Sigmoid colon (tissue), 7 donors: ENCODE measurements around the gene TSPAN16. TPM values are rescaled to one million over a fixed set of nuclear protein-coding genes. Genes with fewer than 3 reads are reported as not detected.
"Not testable (repeated sequence)": the region's sequence is repeated elsewhere in the genome, so short reads cannot be mapped to it uniquely, and the experiment has no call there.

Source experiments
- DNase-seq: peaks from one replicate; pipeline ENCODE4 v3.0.0-alpha.2; 2019
- H3K27ac ChIP-seq, 4 donors: fragments of 200-600 bp; sonication (generic); one replicate each; pipeline ENCODE4 v1.5.1; 2016 to 2019; ENCODE audit warnings: mild to moderate bottlenecking in 1 of 4
- H3K27me3 ChIP-seq, 3 donors: fragments of 200-600 bp; sonication (generic); one replicate each; pipeline ENCODE4 v1.5.1; 2019; ENCODE audit warnings: mild to moderate bottlenecking in 1 of 3
- H3K36me3 ChIP-seq, 4 donors: fragments of 200-600 bp; sonication (generic); one replicate each; pipeline ENCODE4 v1.5.1; 2016 to 2019
- H3K4me1 ChIP-seq, 4 donors: fragments of 200-600 bp; sonication (generic); one replicate each; pipeline ENCODE4 v1.5.1; 2017 to 2019
- H3K4me3 ChIP-seq, 4 donors: fragments of 200-600 bp; sonication (generic); one replicate each; pipeline ENCODE4 v1.5.1; 2017 to 2019; ENCODE audit warnings: mild to moderate bottlenecking in 2 of 4, moderate library complexity in 1 of 4
- H3K9me3 ChIP-seq, 4 donors: fragments of 200-600 bp in 3 of 4; sonication (generic) in 3 of 4; one replicate each; pipeline versions ENCODE4 v1.5.1 to v1.6.1; 2013 to 2019
- EP300 ChIP-seq, 4 donors: sonication (generic); formaldehyde crosslinking; IDR thresholded peaks; one replicate each; pipeline ENCODE4 v1.6.1; 2017; ENCODE audit warnings: antibody characterized with exemption in 4 of 4
- POLR2A ChIP-seq, 2 donors: fragments of 450-650 bp; IDR thresholded peaks; one replicate each; pipeline ENCODE4 v1.6.1; 2016; ENCODE audit warnings: antibody characterized with exemption in 2 of 2, mild to moderate bottlenecking in 2 of 2, moderate library complexity in 2 of 2
- POLR2AphosphoS5 ChIP-seq, 4 donors: sonication (generic); formaldehyde crosslinking; IDR thresholded peaks; one replicate each; pipeline ENCODE4 v1.6.1; 2017; ENCODE audit warnings: antibody characterized with exemption in 4 of 4
- WGBS, 2 donors: extraction: QIAGEN DNeasy Blood & Tissue Kit; methylation state at CpG; one replicate each; pipeline ENCODE4 v1.1.7; 2013; 5-methylcytosine and 5-hydroxymethylcytosine counted together
- intact Hi-C: fragments of 100-400 bp; cut with DNase I; formaldehyde crosslinking; loops from one replicate; pipeline ENCODE4 v1.15.1; 2023
- polyA plus RNA-seq, 3 donors: library from polyadenylated mRNA; stranded (reverse); fragments of 200-250 nt; gene quantifications; one replicate each; pipeline ENCODE4 v1.2.3, GENCODE V29; 2013
- total RNA-seq, 4 donors: library from RNA; depleted of rRNA; stranded (reverse); fragments of >200 nt; gene quantifications; one replicate each; pipeline ENCODE4 v1.1.0, GENCODE V29; 2016
- TF ChIP-seq, protein P1 (sequence below), 4 experiments: fragments of 450-650 bp in 3 of 4; fragments of 200-600 bp in 1 of 4; IDR thresholded peaks; one replicate each; pipeline ENCODE4 v1.5.1; 2016 to 2019; ENCODE audit warnings: antibody characterized with exemption in 4 of 4, mild to moderate bottlenecking in 3 of 4, moderate library complexity in 2 of 4
- donor health status: healthy with polysubstance abuse.
- donor health status: Bipolar disorder and iron deficiency.
- donor health status: healthy.

Gene TSPAN16
- total and polyA plus RNA-seq, 7 donors = 0.07 TPM; not detected in 6

DNA sequence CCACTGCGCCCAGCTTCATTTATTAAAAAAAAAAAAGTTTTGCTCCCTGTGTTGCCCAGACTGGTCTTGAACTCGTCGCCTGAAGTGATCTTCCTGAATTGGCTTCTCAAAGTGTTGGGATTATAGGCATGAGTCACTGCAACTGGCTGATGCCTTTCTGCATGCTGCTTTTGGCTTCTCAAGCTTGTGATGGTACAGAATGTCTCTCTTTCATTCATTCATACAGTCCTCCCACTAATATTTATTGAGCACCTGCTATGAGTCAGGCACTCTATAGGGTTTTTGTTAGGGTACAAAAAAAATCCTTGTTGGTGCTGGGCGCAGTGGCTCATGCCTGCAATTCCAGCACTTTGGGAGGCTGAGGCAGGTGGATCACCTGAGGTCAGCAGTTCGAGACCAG is 9.0 kb downstream of the TSPAN16 start:
- Histone ChIP-seq H3K27me3 (no peaks in the 10 kb centered on the region), H3K36me3 (no peaks in the 10 kb centered on the region), H3K9me3 (no peaks in the 10 kb centered on the region), H3K4me3 (no peak overlapping the region), H3K4me1 (no peaks in the 10 kb centered on the region), H3K27ac (no peak overlapping the region)
- DNase-seq = no peak
- no peak for TF ChIP-seq POLR2A (IDR thresholded peaks at IDR 0.05)
- intact Hi-C loops = no loop called here
- 90 to 92% methylated on average over 5 of the region's 5 CpGs for WGBS, 2 donors

DNA sequence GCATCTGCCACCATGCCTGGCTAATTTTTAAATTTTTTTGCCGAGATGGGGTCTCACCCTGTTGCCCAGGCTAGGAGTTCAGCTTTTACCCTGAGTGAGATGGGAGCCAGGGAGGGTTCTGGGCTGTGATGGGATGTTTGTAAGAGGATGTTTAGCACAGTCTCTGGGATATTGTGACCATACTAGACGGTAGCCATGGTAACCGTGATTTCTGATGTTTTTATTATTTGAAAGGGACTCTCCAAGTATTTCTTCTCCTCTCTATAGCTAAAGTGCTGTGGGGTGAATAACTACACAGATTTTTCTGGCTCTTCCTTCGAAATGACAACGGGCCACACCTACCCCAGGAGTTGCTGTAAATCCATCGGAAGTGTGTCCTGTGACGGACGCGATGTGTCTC is 10.4 kb downstream of the TSPAN16 start:
- DNase-seq = no peak
- Histone ChIP-seq H3K36me3 (no peaks in the 10 kb centered on the region), H3K4me1 (no peaks in the 10 kb centered on the region), H3K4me3 (no peak overlapping the region), H3K27ac (no peak overlapping the region), H3K9me3 (no peaks in the 10 kb centered on the region), H3K27me3 (no peaks in the 10 kb centered on the region)
- WGBS, 2 donors = 75 to 82% methylated on average over 9 of the region's 9 CpGs
- TF ChIP-seq, protein P1, sequence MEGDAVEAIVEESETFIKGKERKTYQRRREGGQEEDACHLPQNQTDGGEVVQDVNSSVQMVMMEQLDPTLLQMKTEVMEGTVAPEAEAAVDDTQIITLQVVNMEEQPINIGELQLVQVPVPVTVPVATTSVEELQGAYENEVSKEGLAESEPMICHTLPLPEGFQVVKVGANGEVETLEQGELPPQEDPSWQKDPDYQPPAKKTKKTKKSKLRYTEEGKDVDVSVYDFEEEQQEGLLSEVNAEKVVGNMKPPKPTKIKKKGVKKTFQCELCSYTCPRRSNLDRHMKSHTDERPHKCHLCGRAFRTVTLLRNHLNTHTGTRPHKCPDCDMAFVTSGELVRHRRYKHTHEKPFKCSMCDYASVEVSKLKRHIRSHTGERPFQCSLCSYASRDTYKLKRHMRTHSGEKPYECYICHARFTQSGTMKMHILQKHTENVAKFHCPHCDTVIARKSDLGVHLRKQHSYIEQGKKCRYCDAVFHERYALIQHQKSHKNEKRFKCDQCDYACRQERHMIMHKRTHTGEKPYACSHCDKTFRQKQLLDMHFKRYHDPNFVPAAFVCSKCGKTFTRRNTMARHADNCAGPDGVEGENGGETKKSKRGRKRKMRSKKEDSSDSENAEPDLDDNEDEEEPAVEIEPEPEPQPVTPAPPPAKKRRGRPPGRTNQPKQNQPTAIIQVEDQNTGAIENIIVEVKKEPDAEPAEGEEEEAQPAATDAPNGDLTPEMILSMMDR (IDR thresholded peaks at IDR 0.05) = no peak
- TF ChIP-seq POLR2AphosphoS5 (IDR thresholded peaks at IDR 0.05) (no peak), POLR2A (IDR thresholded peaks at IDR 0.05) (no peak), EP300 (IDR thresholded peaks at IDR 0.05) (no peak)
- intact Hi-C loops = no loop called here

DNA sequence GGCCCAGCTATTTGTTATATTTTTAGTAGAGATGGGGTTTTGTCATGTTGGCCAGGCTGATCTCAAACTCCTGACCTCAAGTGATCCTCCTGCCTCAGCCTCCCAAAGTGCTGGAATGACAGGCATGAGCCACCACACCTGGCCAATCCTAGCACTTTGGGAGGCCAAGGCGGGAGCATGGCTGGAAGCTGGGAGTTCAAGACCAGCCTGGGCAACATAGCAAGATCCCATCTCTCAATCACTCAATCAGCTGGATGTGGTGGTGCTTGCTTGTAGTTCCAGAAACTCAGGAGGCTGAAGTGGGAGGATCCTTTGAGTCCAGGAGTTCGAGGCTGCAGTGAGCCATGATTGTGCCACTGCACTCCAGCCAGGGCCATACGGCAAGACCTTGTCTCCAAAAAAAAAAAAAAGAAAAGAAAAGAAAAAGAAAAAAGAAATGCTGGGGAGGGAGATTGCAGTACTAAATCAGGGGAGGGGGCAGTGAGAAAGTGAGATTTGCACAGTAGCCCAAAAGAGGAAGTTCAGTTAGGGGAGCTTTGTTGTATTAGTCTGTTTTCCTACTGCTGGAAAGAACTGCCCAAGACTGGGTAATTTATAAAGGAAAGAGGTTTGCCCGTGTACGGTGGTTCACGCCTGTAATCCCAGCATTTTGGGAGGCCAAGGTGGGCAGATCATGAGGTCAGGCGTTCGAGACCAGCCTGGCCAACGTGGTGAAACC is 24.5 kb downstream of the TSPAN16 start:
- H3K9me3 ChIP-seq, DNase-seq, H3K27ac ChIP-seq, H3K4me3 ChIP-seq, intact Hi-C loops, H3K36me3 ChIP-seq, H3K27me3 ChIP-seq: not testable (repeated sequence)
- H3K4me1 ChIP-seq = peaks cover 0 to 24% (median 18%) of the 10 kb centered on the region in 4 donors
- WGBS, 2 donors = 63 to 80% methylated on average over 9 of the region's 9 CpGs

DNA sequence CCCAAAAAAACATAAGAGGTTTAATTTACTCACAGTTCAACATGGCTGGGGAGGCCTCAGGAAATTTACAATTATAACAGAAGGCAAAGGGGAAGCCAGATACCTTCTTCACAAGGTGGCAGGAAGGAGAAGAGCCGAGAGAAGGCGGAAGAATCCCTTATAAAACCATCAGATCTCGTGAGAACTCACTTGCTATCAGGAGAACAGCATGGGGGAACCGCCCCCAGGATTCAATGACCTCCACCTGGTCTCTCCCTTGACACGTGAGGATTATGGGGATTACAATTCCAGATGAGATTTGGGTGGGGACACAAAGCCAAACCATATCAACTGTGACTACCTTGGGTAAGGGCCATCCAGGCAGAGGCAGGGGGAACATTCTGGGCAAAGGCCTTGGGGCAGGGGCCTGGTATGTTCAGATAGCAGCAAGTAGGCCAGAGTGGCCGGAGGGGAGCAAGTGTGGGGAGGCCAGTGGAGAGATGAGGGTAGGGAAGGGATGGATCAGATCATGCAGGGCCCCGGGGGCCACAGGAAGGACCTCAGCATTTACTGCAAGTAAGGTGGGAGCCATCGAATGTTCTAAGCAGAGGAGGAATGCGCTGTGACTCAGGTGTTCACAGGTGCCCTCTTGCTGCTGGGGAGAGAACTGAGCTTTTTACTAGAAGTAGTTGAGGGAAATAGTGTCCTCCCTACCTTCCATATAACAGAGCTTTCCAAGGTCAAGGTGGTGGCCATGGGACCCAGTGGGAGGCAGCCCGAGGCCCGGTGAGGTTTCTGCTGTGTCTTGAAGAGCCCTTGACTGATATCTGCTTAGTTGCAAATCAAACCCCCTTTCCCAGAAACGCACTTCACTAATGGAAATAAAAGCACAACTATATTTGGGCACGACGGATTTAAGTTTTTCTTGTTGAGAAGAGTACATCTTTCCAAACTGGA is 25.5 kb downstream of the TSPAN16 start:
- Histone ChIP-seq H3K9me3 (no peaks in the 10 kb centered on the region), H3K4me3 (no peak overlapping the region), H3K4me1 (peaks cover 0 to 24% (median 18%) of the 10 kb centered on the region in 4 donors), H3K27me3 (peaks cover 0 to 4% (median 0%) of the 10 kb centered on the region in 3 donors), H3K27ac (no peak overlapping the region), H3K36me3 (peaks cover 0 to 12% (median under 1%) of the 10 kb centered on the region in 4 donors)
- TF ChIP-seq POLR2A (IDR thresholded peaks at IDR 0.05) (no peak), EP300 (IDR thresholded peaks at IDR 0.05) (no peak)
- TF ChIP-seq, protein P1 (IDR thresholded peaks at IDR 0.05) = no peak
- WGBS, 2 donors = 73 to 81% methylated on average over 14 of the region's 14 CpGs
- no peak for DNase-seq
- intact Hi-C loops = no loop called here

DNA sequence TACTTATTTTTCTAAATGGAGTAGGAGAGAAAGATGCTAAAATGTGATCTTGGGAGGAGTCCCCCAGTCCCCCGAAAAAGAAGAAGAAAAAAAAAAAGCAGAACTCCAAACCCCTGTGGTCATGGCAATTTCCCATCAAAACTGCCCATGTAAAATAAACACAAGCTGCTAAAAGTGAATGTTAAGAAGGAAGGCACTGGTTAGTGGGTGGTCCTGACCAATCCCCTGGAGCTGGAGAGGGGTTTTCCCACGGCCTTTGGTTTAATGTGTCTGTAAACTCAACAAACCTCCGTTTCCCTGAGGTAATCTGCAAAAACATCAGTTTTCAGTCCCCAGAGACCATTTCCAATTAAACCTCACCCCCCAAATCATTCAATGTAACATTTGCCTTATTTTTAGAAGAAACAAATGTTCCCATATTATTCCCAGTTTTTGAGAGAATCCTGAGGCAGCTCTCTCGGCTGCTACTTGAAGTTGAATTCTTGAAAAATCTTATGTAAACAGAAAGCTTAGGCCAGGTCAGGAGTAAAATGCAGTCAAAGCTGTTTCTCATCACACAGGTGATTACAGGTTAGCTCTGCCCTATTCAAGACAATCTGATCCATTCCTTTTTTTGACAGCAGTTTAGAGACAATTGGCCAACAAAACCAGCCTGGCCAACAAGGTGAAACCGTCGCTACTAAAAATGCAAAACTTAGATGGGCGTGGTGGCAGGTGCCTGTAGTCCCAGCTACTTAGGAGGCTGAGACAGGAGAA is 26.5 kb downstream of the TSPAN16 start:
- H3K27me3 ChIP-seq = no peaks in the 10 kb centered on the region
- peaks cover 0 to 24% (median 18%) of the 10 kb centered on the region in 4 donors for H3K4me1 ChIP-seq
- intact Hi-C loops = no loop called here
- WGBS, 2 donors = 29 to 47% methylated on average over 7 of the region's 7 CpGs
- H3K27ac ChIP-seq = no peak overlapping the region
- H3K4me3 ChIP-seq = no peak overlapping the region
- H3K36me3 ChIP-seq = peaks cover 0 to 21% (median 8%) of the 10 kb centered on the region in 4 donors
- TF ChIP-seq POLR2AphosphoS5 (IDR thresholded peaks at IDR 0.05) (no peak), POLR2A (IDR thresholded peaks at IDR 0.05) (no peak), EP300 (IDR thresholded peaks at IDR 0.05) (no peak)
- TF ChIP-seq, protein P1 (IDR thresholded peaks at IDR 0.05) = no peak
- no peak for DNase-seq
- H3K9me3 ChIP-seq = no peaks in the 10 kb centered on the region
